Measurements from ENCODE around the gene LHX6. TPM values are rescaled to one million over a fixed set of nuclear protein-coding genes. Genes with fewer than 3 reads are reported as not detected.

LHX6 gene
- polyA plus RNA-seq, 1 donor from 2014 or later: 0.14 TPM

GRCh38 chr9:122221183-122221811 lies 7.5 kb downstream of the LHX6 start:
- no peak overlapping the region for H3K4me2 ChIP-seq (ENCODE audit: low read length)
- H2AFZ ChIP-seq (ENCODE audit: low read depth, low read length): no peak overlapping the region
- no peaks in the 10 kb centered on the region for H3F3A ChIP-seq (ENCODE audit: insufficient read depth, low read length, poor library complexity, severe bottlenecking)
- no peaks in the 10 kb centered on the region for H3K79me2 ChIP-seq (replicated peaks; ENCODE audit: insufficient read depth, low read length)
- H3K9me3 ChIP-seq (ENCODE audit: low read length): no peaks in the 10 kb centered on the region
- H3K4me3 ChIP-seq (ENCODE audit: low read length): no peak overlapping the region
- no peak overlapping the region for H3K9ac ChIP-seq (ENCODE audit: low read length)
- TF ChIP-seq RAD21 (conservative IDR thresholded peaks at IDR 0.05) (no peak), TAF1 (IDR thresholded peaks at IDR 0.05; ENCODE audit: low read depth) (no peak), EP300 (conservative IDR thresholded peaks at IDR 0.05; ENCODE audit: poor library complexity, severe bottlenecking) (no peak), SMC3 (conservative IDR thresholded peaks at IDR 0.05; ENCODE audit: poor library complexity) (no peak), CTCF (IDR thresholded peaks at IDR 0.05; ENCODE audit: poor library complexity, severe bottlenecking) (no peak), MXI1 (conservative IDR thresholded peaks at IDR 0.05; ENCODE audit: poor library complexity, severe bottlenecking) (no peak), EZH2 (IDR thresholded peaks at IDR 0.05; ENCODE audit: borderline replicate concordance, insufficient read depth, low read length, poor library complexity, severe bottlenecking) (no peak), REST (IDR thresholded peaks at IDR 0.05; ENCODE audit: borderline replicate concordance) (no peak), POLR2AphosphoS5 (IDR thresholded peaks at IDR 0.05) (no peak)
- H4K20me1 ChIP-seq (ENCODE audit: insufficient read depth): no peaks in the 10 kb centered on the region
- H3K27me3 ChIP-seq (ENCODE audit: insufficient read depth, low read depth, low read length): peaks cover 100% of the 10 kb centered on the region
- H3K9me2 ChIP-seq (ENCODE audit: insufficient read depth, low read length): no peaks in the 10 kb centered on the region
- no peak overlapping the region for H3K27ac ChIP-seq (ENCODE audit: low read length)
- no peaks in the 10 kb centered on the region for H3K36me3 ChIP-seq (ENCODE audit: insufficient read depth, low read length)

- no peak overlapping the region for H3K27ac ChIP-seq (ENCODE audit: low read length)
- TF ChIP-seq TAF1 (IDR thresholded peaks at IDR 0.05; ENCODE audit: low read depth): no peak
- no peak for TF ChIP-seq REST (IDR thresholded peaks at IDR 0.05; ENCODE audit: borderline replicate concordance)
- no peak for TF ChIP-seq CTCF (IDR thresholded peaks at IDR 0.05; ENCODE audit: poor library complexity, severe bottlenecking)
- no peak for TF ChIP-seq EZH2 (IDR thresholded peaks at IDR 0.05; ENCODE audit: borderline replicate concordance, insufficient read depth, low read length, poor library complexity, severe bottlenecking)
- TF ChIP-seq EP300 (conservative IDR thresholded peaks at IDR 0.05; ENCODE audit: poor library complexity, severe bottlenecking): no peak
- no peak for TF ChIP-seq MXI1 (conservative IDR thresholded peaks at IDR 0.05; ENCODE audit: poor library complexity, severe bottlenecking)
- TF ChIP-seq POLR2AphosphoS5 (IDR thresholded peaks at IDR 0.05): no peak
- no peak for TF ChIP-seq RAD21 (conservative IDR thresholded peaks at IDR 0.05)
- TF ChIP-seq SMC3 (conservative IDR thresholded peaks at IDR 0.05; ENCODE audit: poor library complexity): no peak
- no peak overlapping the region for H3K9ac ChIP-seq (ENCODE audit: low read length)
- no peak overlapping the region for H2AFZ ChIP-seq (ENCODE audit: low read depth, low read length)
- no peaks in the 10 kb centered on the region for H4K20me1 ChIP-seq (ENCODE audit: insufficient read depth)
- H3K27me3 ChIP-seq (ENCODE audit: insufficient read depth, low read depth, low read length): peaks cover 100% of the 10 kb centered on the region
- no peaks in the 10 kb centered on the region for H3K9me3 ChIP-seq (ENCODE audit: low read length)
- no peaks in the 10 kb centered on the region for H3K79me2 ChIP-seq (replicated peaks; ENCODE audit: insufficient read depth, low read length)
- no peaks in the 10 kb centered on the region for H3F3A ChIP-seq (ENCODE audit: insufficient read depth, low read length, poor library complexity, severe bottlenecking)
- no peaks in the 10 kb centered on the region for H3K36me3 ChIP-seq (ENCODE audit: insufficient read depth, low read length)
- no peak overlapping the region for H3K4me2 ChIP-seq (ENCODE audit: low read length)
- no peak overlapping the region for H3K4me3 ChIP-seq (ENCODE audit: low read length)
- H3K9me2 ChIP-seq (ENCODE audit: insufficient read depth, low read length): no peaks in the 10 kb centered on the region
Observed at GRCh38 chr9:122220673-122221182, 8.0 kb downstream of the LHX6 start.
